Stimulated activated CD8-positive, alpha-beta memory T cell treated with anti-CD3 and anti-CD28 coated beads, Interleukin-7, amount 100 ng/mL, for 4 hours (primary cell): ENCODE data around the gene TPRG1L.
"Not testable (repeated sequence)": the region's sequence is repeated elsewhere in the genome, so short reads cannot be mapped to it uniquely, and the experiment has no call there.

ENCODE experiments used
- DNase-seq, 2 donors: peaks; one replicate each; pipeline ENCODE4 v3.0.0-alpha.2; 2020; ENCODE audit warnings: low read depth in 2 of 2

TPRG1L gene

DNA sequence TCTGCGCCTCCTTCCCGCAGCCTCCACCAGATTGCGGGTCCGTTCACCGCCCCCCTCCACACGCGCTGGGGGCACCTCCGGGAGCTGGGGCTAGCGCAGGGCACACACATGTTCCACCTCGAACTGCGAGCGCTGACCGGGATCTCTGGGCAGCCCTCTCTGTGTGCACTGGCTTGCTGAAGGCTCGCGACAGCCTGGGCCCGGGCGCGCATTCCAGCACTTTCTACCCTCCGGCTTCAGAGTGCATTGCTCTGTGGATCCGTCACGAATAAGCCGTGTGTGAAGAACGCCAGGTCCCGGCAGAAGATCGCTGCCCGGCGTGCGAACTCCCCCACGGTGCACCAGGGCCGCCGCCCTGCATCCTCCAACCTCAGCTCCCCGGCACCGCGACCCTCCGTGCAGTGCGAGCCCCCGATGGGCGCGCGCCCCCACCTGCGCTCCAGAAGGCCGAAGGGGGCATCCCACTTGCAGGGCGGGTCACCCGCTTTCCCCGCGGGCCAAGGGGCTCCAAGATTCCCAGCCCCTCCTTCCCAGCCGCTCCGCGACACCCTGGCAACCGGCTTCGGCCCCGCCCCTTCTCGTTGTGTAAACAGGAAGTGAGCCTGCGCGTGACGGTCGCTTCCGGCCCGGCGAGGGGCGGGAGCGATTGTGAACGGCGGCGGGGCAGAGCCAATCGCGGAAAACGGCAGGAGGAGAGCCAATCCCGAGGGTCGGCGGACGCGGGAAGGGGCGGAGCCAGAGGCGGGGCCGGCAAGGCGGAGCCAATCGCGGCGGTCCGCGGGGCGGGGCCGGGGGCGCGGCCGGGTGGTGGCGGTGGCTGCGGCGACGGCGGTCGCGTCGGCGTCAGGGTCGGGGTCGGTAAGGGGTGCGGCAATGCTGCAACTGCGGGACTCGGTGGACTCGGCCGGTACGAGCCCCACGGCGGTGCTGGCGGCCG is at the start of gene TPRG1L:
TSS of gene TPRG1L (plus strand) at position 816 of the 937 bp plus-strand sequence. CDS start at position 874, 58 bp downstream.
- peak; percentile 95 to 96 for DNase-seq

GRCh38 chr1:3575515-3575914 is 49.3 kb upstream of the TPRG1L start:
- DNase-seq: not testable (repeated sequence)

DNA sequence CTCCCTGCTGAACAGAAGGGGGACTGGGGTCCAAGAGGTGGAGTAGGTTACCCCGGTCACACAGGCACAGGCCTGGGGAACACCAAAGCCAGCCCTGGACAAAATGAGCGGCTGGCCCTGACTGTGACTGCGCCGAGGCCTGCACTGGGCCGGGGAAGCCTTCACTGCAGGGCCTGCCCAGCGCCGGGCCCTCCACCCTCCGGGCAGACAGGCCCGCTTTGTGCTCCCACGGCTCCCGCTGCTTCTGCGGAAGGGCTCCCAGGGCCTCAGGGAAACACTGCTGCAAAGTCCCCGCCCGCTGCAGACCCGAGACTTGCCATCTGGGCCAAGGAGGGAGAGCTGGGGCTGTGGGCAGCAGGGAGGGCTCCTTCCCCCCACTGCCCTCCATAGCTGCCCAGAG is 48.8 kb upstream of the TPRG1L start:
- no peak for DNase-seq

DNA sequence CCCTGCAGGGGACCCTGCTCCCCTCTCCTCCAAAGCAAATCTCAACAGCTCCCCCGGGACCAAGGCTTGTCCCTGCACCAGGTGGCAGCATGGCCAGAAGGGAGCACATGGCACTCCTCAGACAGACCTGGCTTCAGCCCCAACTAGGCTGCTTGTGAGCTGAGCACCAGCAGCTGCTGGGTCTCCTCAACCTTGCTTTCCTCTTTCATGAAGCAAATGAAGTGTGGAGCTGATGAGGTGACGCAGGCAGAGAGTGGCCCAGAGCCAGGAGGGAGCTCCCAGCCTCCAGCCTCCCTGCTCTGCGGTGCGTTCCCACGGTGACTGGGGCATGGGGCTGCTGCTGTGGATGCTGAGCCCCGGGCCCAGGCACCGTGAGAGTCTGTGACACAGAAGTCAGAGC is 47.5 kb upstream of the TPRG1L start:
- no peak for DNase-seq

DNA sequence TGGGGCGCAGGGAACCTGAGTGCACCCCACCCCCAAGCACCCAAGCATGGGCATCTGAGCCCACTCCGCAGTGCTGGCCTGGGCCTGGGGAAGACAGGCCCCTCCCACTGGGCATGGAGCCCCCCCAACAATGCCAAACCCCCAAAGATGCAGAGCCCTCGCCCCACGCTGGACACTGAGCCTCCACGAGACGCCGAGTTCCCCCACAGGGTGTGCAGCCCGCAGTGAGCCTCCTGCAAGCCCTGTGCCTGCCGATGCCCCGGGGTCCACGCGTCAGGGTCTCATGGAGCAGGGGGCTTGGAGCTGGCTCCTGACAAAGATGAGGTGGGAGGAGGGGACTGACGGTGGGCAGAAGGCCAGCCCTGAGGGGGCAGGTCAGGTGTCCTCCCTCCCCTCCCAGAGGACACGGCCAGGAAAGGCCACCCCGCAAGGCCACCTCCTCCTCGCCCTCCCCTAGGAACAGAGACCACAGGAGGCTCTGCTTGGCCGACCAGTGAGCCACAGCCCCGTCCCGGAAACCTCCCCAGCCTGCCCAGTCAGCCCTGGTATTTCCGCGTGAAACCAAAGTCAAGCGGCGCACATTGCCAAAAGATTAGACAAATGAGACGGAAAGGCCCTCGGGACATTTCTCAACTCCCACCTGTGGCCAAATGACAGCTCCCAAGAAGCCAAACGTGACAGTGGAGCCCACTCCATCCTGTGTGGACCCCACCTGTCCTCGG is 46.9 kb upstream of the TPRG1L start:
- no peak for DNase-seq

DNA sequence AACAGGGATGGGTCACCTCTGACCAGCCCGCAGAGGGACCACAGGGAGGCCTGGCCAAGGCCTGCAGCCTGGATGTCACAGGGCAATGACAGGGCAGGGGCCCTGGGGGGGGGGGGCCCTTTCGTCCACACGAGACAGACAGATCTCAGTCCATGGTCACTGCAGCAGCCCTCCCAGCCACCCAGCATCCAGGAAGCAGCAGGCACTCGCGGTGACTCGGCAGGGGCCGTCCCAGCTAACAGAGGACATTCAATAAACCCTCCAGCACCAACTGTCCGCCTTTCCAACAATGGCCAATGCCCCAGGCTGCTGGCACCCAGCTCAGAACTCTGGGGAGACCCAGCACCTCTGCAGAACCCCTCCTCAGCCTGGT is 46.4 kb upstream of the TPRG1L start:
- DNase-seq: no peak

- no peak for DNase-seq
Measured at GRCh38 chr1:3578906-3579305, 45.9 kb upstream of the TPRG1L start.

- DNase-seq: no peak
Measured at GRCh38 chr1:3579626-3580025, 45.2 kb upstream of the TPRG1L start.

- no peak for DNase-seq
Measured at GRCh38 chr1:3580231-3580630, 44.6 kb upstream of the TPRG1L start.

GRCh38 chr1:3581296-3582036 is 43.3 kb upstream of the TPRG1L start:
- DNase-seq: no peak

- not testable (repeated sequence) for DNase-seq
Measured at GRCh38 chr1:3583751-3584150, 41.1 kb upstream of the TPRG1L start.

DNA sequence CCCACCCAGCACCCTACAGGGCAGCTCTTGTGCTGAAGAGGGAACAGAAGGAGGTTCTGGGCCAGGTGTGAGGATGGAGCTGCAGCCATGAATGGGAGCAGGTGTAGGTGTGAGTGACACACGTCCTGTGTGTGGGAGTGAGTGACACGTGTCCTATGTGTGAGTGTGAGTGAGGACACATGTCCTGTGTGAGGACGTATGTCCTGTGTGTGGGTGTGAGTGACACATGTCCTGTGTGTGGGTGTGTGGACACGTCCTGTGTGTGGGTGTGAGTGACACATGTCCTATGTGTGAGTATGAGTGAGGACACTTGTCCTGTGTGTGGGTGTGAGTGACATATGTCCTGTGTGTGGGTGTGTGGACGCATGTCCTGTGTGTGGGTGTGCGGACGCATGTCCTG is 39.9 kb upstream of the TPRG1L start:
- DNase-seq: peak; percentile 20 to 45

GRCh38 chr1:3585353-3585868 is 39.4 kb upstream of the TPRG1L start:
- not testable (repeated sequence) for DNase-seq

DNA sequence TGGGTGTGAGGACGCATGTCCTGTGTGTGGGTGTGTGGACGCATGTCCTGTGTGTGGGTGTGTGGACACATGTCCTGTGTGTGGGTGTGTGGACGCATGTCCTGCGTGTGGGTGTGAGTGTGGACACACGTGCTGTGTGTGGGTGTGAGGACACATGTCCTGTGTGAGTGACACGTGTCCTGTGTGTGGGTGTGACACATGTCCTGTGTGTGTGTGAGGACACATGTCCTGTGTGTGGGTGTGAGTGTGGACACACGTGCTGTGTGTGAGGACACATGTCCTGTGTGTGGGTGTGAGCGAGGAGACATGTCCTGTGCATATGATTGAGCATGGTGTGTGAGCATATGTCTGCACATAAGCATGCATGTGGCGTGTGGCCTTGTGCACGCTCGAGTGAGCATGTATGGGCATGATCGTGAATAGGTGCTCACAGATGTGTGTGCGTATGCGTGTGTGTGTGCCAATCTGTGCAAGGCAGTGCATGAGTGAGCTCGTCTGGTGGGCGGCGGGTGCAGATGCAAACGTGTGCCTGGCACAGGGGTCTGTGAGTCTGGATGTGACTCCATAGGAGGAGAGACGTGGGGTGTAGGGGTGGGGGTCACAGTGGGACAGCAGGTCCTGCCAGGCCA is 38.8 kb upstream of the TPRG1L start:
- no peak for DNase-seq

- no peak for DNase-seq
Measured at GRCh38 chr1:3586986-3587759, 37.6 kb upstream of the TPRG1L start.

DNA sequence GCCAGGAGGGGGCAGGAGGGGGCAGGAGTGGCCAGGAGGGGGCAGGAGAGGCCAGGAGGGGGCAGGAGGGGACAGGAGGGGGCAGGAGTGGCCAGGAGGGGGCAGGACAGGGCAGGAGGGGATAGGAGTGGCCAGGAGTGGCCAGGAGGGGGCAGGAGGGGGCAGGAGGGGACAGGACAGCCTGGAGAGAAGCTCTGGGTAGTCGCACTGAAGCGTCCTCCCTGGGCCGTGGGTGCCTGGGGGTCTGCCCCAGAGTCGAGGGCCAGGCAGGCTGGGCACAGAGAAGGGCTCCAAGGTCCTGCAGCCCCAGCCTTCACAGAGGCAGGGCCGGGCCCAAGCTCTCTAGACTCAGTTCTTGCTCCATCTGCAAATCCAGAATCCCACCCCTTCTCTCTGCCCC is 36.4 kb upstream of the TPRG1L start:
- no peak for DNase-seq

GRCh38 chr1:3590139-3590763 is 34.6 kb upstream of the TPRG1L start:
- DNase-seq: no peak

GRCh38 chr1:3590951-3591865 is 33.6 kb upstream of the TPRG1L start:
- no peak for DNase-seq

- DNase-seq: no peak
Measured at GRCh38 chr1:3593334-3593733, 31.5 kb upstream of the TPRG1L start.
